ENCODE data around the gene TAS2R7.
A peak's percentile ranks its signal among the peaks of the same experiment; 100 is the strongest.
"Not testable (repeated sequence)": the region's sequence is repeated elsewhere in the genome, so short reads cannot be mapped to it uniquely, and the experiment has no call there.

The TAS2R7 gene

GRCh38 chr12:10802587-10802986 is at the start of gene TAS2R7:
TAS2R7 (minus strand) TSS chr12:10802627; CDS start chr12:10802570, 57 bp downstream.
- no peak for DNase-seq (ENCODE audit: low spot score)

DNA sequence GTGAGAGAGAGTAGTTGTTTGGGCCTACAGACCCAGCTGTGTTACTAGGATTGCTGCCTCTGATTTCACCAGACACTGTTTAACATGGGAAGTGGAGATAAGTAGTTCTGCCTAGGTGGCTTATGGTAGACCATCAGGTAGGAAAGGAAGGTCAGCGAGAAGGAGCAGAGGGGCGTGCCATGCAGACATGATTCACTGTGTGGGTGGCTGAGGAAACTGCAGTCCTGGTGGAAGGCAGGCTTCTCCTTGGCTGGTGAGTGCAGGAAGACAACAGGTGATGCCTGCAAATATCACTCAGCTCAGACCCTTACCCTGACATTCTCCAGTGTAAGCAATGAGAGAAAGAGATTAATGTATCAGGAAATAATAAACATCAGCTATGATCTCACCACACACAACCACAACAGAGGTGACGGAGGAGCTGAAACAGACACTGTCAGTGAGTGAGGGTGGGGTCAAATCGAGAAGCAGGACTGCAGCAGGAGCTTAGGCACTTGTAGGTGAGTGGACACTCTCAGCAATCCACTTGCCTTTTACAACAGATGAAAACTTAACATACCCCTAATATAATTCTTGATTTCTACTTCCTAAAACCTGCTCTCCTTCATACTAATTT is 48.9 kb upstream of the TAS2R7 start:
- DNase-seq (ENCODE audit: low spot score) = no peak

GRCh38 chr12:10849425-10849878 is 47.0 kb upstream of the TAS2R7 start, which contains the start of gene PRR4:
PRR4 (minus strand) TSS chr12:10849475; CDS start chr12:10849437, 38 bp downstream.
- DNase-seq (ENCODE audit: low spot score) = no peak

- DNase-seq (ENCODE audit: low spot score) = no peak
These were observed 45.3 kb upstream of the TAS2R7 start for GRCh38 chr12:10847744-10848143.

GRCh38 chr12:10842862-10843261 is 40.4 kb upstream of the TAS2R7 start:
- DNase-seq (ENCODE audit: low spot score) = no peak

GRCh38 chr12:10838461-10838860 is 36.0 kb upstream of the TAS2R7 start:
- DNase-seq (ENCODE audit: low spot score) = no peak

DNA sequence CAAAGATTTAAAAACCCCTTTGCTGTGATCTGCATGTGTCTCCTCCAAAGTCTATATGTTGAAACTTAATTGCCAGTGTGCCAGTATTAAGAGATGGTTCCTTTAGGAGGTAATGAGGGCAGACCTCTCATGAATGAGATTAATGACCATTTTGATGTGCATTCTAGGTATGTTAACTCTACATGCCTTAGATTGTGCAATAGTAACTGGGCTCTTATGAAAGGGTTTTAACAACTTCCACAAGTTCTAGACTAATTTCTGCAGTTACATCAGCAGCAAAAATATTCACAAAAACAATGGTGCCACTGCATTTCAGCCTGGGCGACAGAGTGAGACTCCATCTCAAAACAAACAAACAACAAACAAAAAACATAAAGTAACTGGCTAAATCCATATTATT is 27.6 kb upstream of the TAS2R7 start:
- no peak for DNase-seq (ENCODE audit: low spot score)

DNA sequence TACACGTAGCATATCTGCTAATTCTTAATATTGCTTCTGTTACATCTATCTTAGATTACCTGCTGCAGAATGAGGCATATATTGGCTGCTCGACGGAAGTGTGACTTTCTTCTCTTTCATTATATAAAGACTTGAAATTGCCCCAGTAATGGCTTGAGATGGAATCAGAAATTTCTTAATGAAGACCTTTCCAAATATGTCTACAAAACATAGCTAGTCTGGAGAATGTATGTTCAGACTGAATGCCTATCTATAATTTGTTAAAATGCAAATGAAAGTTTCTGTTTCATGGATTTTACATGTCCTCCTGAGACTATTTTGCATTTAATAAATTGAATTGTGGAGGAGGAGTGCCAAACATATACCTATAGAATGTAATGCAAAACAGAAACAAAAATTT is 23.8 kb upstream of the TAS2R7 start, which contains the start of gene TAS2R10:
TAS2R10 (minus strand) TSS at position 101 of the 400 bp plus-strand sequence; CDS start at position 12, 89 bp downstream.
- no peak for DNase-seq (ENCODE audit: low spot score)

DNA sequence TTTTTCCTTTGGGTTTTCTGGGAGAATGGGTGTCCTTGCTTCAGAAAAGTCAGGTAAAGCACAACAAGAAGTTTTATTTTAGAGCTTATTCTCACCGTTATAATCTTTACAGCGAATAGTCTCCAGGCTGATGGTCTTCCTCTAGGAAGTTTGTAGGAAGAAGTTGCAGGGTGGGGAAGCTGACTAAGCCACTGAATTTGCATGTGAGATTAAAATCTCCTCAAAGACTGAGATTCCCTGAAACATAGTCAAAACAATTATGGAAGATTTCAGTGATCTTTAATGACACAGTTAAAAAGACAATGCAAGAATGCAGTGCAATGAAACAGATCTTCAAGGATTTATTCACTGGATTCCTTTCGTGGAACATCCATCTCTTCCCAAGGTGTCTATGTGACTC is 22.5 kb upstream of the TAS2R7 start:
- DNase-seq (ENCODE audit: low spot score) = no peak

DNA sequence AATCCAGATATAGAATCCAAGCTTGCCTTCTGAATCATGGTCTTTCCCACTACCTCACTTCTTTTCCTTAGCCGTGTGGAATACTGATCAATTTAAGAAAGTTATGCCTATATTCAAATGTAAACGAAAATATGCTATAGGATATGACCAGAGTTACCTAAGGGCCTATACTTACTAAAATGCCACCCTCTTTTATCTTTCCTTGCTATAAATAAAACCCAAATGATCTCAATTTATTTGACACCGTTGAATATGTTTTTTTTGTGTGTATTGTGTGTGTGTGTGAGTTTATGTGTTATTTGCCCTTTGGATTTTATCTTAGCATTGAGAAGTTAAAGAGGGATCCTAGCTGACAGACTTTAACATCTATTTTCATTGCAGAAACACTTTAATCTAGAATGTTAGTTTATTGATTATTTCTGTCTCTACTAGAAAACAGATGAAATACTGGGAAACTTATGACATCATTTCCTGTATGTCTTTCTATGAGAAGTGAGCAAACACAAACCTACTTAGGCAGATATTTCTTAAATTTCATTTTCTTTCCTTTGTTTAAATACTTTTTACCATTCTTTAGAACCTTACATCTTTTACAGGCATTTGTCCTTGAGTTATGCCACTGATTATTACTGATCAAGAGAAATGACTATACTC is 9.6 kb upstream of the TAS2R7 start:
- no peak for DNase-seq (ENCODE audit: low spot score)

GRCh38 chr12:10810068-10810467 is 7.6 kb upstream of the TAS2R7 start, which contains the start of gene TAS2R9:
TAS2R9 (minus strand) TSS chr12:10810168; CDS start chr12:10810075, 93 bp downstream.
- no peak for DNase-seq (ENCODE audit: low spot score)

- DNase-seq (ENCODE audit: low spot score) = no peak
These were observed 4.8 kb upstream of the TAS2R7 start, which contains the start of gene TAS2R8 for GRCh38 chr12:10807186-10807585. TAS2R8 (minus strand) TSS chr12:10807286; CDS start chr12:10806980, 306 bp downstream.

DNA sequence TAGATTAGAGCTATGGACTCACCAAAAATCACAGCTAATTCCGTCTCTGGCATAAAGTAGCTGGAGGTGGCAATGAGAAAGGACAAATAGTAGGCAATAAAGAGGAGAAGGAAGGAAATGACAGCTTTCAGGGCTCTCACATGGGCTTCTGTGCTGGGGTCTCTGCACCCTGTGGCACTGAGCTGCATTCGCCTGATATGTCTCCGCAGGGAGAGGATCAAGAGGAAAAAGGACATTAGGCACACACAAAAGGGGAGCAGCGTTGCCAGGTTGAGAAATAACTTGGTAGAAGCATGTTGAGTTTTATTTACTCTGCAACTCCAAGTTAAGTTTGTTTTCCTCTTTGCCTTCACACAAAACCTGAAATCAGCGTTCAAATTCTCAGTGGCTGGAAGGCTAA is 686 bp downstream of the TAS2R7 start:
- no peak for DNase-seq (ENCODE audit: low spot score)

DNA sequence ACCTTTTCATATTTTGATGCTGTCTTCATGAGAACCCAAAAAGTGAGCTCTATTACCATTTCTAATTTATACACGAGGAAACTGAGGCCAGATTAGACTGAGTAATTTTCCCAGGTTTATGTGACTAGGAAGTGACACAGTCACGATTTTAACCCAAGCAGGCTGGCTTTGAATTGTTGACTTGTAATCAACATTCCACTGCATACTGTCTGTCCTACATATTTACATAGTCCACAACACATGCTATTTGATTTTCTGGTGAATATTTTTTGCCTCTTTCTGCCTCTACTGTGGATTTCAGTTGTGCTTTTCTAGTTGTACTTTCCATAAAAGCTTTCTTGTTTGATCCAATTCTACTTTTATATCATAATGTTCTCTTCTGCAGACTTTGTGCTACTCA is 8.2 kb downstream of the TAS2R7 start:
- DNase-seq (ENCODE audit: low spot score) = no peak

DNA sequence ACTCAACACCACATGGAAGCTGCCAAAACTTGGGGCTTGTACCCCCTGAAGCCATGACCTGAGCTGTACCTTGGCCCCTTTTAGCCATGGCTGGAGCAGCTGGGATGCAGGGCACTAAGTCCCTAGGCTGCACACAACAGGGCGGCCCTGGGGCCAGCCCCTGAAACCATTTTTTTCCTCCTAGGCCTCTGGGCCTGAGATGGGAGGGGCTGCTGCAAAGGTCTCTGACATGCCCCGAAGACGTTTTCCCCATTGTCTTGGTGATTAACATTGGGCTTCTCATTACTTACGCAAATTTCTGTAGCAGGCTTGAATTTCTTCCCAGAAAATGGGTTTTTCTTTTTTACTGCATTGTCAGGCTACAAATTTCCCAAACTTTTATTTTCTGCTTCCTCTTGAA is 10.7 kb downstream of the TAS2R7 start:
- not testable (repeated sequence) for DNase-seq (ENCODE audit: low spot score)

- DNase-seq (ENCODE audit: low spot score) = no peak
These were observed 19.2 kb downstream of the TAS2R7 start for GRCh38 chr12:10783252-10783651.

DNA sequence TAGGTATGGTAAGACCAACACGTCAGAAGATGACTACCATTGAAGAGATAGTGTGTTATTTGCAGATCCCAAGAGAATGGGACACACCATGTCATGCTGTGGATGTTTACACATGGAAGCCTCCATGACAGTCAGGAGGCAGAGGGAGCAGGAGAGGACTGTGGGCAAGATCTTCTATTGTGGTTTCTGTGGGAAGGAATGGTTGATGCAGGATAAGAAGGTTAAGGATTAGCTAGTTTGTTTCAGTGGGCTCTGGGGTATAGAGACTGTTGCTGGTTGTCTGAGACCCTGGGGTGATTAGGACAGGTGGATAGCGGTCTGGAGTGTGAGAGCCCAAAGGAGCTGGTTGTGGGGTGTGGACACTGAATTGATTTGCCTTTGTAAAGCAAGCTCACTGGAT is 23.3 kb downstream of the TAS2R7 start:
- DNase-seq (ENCODE audit: low spot score) = no peak

DNA sequence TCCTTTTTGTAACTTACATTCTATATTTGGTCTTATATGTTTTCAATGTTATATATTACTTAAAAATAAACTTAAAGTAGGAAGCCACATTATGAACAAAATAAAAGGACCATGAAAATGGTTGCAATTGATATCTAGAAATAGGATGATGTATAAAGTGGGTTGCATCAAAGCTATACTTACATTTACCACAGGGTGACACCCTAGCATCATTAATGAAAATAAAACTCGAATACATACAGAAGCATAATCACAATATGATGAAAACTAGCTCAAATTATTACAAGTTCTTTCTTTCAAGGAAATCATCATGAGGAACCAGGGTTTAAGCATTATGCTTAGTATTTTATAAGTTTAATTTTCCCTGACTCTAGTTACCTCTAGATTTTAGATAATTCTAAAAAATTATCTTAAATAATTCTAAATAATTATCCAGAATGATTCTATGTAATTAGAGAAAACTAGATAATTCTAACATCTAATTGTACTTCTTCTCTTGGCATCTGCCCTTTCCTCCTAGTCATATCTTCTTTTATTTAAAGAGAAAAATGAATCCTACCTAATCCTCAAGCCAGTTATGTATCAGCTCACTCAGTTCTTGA is 31.2 kb downstream of the TAS2R7 start:
- peak; percentile 19 for DNase-seq (ENCODE audit: low spot score)

GRCh38 chr12:10759657-10760056 is 42.8 kb downstream of the TAS2R7 start:
- DNase-seq (ENCODE audit: low spot score) = no peak

DNA sequence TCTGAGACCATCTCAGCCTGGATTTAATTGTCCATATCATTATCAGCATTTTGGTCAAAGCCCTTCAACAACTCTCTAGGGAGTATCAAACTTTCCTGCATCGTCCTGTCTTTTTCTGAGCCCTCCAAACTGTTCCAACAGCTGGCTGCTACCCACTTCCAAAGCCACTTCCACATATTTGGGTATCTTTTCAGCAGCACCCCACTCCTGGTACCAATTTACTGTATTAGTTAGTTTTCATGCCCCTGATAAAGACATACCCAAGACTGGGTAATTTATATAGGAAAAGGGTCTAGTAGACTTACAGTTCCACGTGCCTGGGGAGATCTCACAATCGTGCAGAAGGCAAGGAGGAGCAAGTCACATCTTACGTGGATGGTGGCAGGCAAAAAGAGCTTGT is 46.2 kb downstream of the TAS2R7 start:
- DNase-seq (ENCODE audit: low spot score) = no peak

DNA sequence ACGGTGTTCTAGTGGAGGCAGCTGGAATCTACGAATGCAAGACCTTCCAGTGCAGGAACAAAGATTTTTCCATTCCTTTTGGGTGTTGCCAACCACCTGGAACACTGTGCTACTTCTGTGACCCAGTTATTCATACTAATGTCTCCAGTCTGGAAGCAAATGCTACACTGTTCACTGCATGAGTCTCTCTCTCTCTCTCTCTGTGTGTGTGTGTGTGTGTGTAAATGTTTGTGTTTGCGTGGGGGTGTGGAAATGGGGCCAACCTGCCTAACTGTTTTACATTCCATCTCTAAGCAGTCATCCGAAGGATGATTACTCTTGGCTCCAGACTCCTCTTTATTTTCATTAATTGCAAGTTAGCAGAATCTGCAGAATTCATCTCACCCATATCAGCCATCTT is 49.4 kb downstream of the TAS2R7 start:
- no peak for DNase-seq (ENCODE audit: low spot score)

Measured in iPS-NIHi11 (cell line).